Fibroblast of skin of abdomen (primary cell): ENCODE measurements around the gene GPI. TPM values are rescaled to one million over a fixed set of nuclear protein-coding genes. Genes with fewer than 3 reads are reported as not detected.
"Not testable (repeated sequence)": the region's sequence is repeated elsewhere in the genome, so short reads cannot be mapped to it uniquely, and the experiment has no call there.

Experiments used
- DNase-seq: peaks from one replicate; pipeline ENCODE4 v3.0.0-alpha.2; 2013
- polyA plus RNA-seq, 2 experiments: library from polyadenylated mRNA; unstranded; fragments of 120-200 nt; gene quantifications; one replicate each; pipeline ENCODE4 v1.2.1, GENCODE V29; 2013; ENCODE audit not compliant: insufficient read length in 2 of 2

Gene GPI
- polyA plus RNA-seq (2013, experiment 1 of 2; ENCODE audit: insufficient read length), result 251 TPM
- polyA plus RNA-seq (2013, experiment 2 of 2; ENCODE audit: insufficient read length), result 257 TPM

DNA sequence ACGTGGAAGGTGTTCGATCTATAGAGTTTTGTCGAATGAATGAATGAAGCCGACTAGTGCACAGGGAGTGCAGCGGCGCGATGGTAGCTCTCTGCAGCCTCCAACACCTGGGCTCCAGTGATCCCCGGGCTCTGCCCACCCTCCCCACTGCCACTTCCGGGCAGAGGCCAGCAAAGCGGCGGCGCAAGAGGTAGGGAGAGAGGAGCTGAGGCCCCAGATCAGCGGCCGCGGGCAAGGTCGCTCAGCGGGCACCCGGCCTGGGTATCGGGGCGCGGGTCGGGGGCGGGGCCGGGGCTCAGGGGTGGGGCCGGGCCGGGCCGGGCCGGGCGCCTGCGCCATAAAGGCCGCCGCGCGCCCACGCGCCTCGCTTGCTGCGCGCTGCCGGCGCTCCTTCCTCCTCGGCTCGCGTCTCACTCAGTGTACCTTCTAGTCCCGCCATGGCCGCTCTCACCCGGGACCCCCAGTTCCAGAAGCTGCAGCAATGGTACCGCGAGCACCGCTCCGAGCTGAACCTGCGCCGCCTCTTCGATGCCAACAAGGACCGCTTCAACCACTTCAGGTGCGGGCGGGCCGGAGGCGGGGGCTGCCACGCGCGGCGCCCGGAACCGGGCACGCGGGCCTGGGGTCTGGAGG lies at the start of gene GPI:
Gene GPI, plus strand, starts transcription at position 367 of the 633 bp plus-strand sequence. Its CDS starts 71 bp downstream, at position 438.
- DNase-seq, result peak; percentile 39

- DNase-seq, result no peak
Measured at GRCh38 chr19:34316247-34316646, 48.7 kb upstream of the GPI start.

DNA sequence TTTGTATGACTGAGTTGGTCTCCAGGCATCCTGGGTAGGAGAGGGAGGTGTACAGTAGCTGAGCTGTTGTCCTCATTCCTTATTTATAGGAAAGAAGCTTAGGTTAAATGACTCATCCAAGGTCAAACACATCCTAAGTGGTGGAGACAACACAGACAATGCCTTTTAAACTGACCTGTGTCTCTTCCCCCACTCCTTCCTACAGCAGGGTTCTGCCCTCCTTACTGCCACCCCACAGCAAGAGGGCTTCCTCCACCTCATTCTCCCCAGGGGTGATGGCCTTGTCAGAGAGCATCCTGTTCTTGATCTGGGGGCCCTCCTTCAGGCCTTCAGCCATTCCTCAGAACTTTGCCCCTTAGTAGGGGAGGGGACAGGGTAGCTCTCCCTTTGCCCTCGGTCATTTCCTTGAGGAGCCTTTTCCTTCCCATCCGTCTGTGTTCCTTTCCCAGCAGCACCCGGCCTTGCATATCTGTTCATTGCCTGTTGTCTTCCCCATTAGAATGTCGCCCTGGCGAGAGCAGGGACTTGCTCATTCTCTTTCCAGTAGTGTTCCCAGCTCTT lies 48.2 kb upstream of the GPI start:
- DNase-seq, result no peak

DNA sequence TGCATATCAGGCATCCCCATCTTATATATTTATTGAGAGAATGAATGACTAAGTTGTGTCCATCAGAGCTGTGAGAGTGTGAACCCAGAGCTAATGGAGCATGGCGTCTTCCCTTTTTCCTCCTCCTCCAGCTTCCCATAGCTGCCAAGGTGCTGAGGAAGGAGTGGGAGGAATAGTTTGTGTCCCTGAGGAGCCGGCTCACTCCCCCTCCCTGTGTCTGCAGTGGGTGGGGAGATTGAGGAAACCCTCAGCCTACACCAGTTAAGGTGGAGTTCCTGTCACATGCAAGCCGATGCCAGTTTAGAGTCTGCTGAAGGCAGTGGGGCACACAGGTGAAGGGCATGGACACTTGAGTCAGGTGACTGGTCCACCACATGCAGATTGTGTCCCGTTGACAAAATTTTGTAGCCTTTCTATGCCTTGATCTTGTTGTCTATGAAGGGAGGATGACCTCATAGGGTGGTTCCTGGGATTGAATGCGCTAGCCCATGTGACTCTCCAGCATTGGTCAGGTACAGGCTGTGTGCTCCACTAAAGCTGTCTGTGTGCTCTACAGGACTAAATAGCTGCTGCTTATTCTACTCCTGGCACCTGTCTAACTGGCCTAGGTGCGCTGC lies 47.6 kb upstream of the GPI start:
- DNase-seq, result no peak

DNA sequence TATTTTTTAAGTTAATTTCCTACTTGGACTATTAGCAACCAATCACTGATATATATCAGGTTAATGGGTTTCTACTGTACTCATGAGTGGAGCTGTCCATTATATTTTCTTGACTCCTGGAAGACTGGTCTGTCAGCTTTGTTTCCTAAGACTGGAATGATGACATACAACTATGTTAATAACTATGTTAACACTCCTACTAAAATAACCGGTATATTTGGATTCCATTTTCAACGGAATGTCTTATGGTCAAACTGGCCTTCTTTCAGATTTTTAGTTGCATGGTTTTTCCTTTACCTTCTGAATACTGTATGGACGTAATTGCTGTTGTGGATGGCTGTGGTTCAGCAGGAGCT lies 45.8 kb upstream of the GPI start:
- no peak for DNase-seq

GRCh38 chr19:34319785-34320184 lies 45.2 kb upstream of the GPI start:
- DNase-seq, result no peak

- no peak for DNase-seq
Measured at GRCh38 chr19:34320277-34320676, 44.7 kb upstream of the GPI start.

- no peak for DNase-seq
Measured at GRCh38 chr19:34321735-34322134, 43.3 kb upstream of the GPI start.

DNA sequence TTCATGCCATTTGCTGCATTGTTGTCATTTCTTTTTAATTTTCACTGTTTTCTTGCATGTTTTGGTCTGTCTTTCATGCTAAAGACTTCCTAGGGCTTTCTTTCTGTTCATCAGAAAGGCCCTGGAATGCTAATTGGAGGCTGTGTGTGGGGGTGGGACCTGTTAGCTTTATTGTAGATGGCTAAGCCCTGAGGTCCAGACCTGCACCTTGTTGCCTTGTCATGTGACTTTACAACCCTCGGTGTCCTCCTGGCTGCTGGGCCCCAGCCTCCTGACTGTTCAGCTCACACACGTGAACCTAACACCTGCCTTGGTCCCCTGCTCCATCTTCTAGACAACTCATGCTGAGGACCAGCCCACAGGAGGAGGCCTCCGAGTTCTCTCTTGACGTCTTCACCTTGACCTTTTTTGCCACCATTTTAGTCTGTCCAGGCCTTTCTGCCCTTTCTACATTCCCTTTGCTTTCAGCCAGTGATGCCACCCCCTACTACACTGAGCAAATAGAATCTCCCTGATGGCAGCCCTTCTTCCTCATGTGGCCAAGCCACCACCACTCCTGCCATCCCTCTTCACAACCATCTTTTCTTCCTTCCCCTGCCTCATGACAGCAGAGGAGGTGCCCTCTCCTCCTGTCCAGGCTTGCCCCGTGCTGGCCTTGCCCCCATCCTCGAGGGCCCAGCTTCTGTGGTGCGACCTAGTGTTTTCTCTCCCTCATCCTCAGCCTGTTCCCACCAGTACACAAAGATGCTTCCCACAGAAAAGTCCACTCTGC lies 41.4 kb upstream of the GPI start:
- DNase-seq, result no peak

DNA sequence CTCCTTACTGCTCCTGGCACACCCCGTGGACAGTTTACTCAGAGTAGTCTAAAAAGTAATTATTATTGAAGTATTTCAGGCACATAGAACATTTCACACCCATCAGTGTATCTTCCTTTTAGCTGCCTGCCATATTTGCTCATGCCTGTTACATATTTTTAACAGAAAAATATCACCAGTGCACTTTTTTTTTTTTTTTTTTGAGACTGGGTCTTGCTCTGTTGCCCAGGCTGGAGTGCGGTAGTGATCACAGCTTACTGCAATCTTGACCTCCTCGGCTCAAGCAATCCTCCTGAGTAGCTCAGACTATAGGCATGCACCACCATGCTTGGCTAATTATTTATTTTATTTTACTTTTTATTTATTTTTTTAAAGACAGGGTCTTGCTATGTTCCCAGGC lies 40.7 kb upstream of the GPI start:
- no peak for DNase-seq

DNA sequence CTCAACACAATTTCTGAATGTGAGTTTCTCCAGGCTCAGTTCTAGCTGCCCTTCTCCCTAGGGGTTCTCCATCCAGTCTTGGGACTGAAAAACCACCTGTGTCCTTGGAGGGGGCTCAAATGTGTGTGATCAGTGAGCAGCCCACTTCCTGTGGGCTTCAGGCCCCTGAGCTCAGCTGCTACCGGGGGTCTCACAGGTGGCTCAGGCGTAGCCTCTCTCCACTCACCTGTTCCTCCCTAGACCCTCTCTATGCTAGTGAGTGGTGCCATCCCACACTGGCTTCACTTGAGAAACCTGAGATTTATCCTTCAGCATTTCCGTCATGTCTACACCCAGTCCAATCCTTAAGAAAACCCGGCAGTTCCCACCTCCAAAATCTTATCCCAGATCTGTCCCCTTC lies 39.8 kb upstream of the GPI start:
- no peak for DNase-seq

GRCh38 chr19:34325981-34326787 lies 38.8 kb upstream of the GPI start:
- no peak for DNase-seq

DNA sequence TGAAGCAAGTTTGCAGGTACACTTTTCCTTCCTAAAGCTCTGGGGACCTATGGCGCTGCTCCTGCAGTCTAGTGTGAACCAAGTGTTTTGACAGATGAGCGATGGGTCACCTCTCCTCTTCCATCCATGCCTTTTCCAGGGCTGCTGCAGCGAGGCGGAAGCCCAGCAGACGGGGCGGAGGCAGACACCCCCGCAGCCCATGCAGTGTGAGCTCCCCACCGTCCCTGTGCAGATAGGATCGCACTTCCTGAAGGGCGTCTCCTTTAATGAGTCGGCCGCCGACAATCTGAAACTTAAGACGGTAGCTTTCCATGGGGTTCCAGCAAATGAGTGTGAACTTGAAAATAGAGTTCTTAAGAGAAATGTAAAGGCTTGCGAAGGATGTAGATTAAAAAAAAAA lies 37.1 kb upstream of the GPI start:
- no peak for DNase-seq

GRCh38 chr19:34328982-34329381 lies 36.0 kb upstream of the GPI start:
- DNase-seq, result no peak

DNA sequence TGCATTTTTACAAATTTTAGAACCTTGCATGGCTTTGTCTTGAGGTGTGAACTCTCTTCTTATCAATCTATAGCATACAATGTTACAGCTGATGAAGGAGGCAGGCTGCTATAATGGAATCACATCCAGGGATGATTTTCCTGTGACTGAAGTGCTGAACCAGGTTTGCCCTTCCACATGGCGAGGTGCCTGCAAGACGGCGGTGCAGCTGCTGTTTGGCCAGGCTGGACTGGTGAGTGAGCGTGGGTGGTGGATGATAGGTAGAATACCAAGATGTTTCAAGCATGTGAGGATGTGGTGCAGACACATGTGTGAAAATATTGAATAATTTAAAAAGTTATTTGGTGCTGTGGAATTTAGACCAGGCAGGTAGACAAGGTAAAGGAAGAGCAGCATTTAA lies 34.9 kb upstream of the GPI start:
- DNase-seq, result no peak

DNA sequence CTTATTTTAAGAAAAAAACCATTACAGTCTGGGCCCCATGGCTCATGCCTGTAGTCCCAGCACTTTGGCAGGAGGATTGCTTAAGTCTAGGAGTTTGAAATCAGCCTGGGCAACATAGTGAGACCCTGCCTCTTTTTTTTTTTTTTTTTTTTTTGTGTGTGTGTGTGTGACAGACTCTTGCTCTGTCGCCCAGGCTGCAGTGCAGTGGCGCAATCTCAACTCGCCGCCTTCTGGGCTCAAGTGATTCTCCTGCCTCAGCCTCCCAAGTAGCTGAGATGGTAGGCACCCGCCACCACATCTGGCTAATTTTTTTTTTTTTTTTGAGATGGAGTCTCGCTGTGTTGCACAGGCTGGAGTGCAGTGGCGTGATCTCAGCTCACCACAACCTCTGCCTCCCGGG lies 34.4 kb upstream of the GPI start:
- not testable (repeated sequence) for DNase-seq

DNA sequence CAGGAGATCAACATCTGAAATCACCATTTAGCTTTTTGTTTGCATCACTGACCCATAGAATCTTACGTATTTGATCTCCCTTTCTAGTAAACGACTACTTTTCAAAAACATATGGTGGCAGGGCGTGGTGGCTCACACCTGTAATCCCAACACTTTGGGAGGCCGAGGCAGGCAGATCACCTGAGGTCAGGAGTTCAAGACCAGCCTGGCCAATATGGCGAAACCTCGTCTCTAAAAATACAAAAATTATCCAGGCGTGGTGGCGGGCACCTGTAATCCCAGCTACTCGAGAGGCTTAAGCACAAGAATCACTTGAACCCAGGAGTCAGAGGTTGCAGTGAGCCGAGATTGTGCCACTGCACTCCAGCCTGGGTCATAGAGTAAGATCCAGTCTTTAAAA lies 33.4 kb upstream of the GPI start:
- not testable (repeated sequence) for DNase-seq

GRCh38 chr19:34332027-34332760 lies 32.8 kb upstream of the GPI start:
- no peak for DNase-seq

- no peak for DNase-seq
Measured at GRCh38 chr19:34335914-34336313, 29.1 kb upstream of the GPI start.

DNA sequence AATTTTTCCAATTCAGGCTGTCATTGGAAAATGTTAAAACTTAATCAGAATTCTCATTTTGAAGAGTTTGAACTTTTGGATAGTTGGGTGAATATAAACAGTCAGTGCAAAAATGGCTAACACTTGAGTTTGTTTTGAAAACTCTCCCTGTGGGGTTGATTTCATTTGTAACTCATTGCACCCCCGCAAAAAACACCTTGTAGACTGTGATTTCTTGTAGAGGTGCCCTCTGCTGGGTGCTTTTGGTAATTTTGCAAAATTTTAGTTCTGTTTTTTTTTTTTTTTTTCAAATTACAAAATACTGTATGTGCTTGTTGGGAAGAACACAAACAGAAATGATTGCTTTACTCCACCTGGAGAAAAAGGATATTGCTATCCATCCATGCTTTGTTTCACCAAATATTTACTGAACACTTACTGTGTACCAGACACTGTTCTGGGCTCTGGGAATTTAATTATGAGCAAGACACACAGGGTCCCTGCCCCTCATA lies 28.2 kb upstream of the GPI start:
- peak; percentile 34 for DNase-seq

- DNase-seq, result no peak
Measured at GRCh38 chr19:34337739-34338138, 27.3 kb upstream of the GPI start.
